GM03348 (cell line): ENCODE data around the gene RBM33.
"Not testable (repeated sequence)": the region's sequence is repeated elsewhere in the genome, so short reads cannot be mapped to it uniquely, and the experiment has no call there.

Experiments
- DNase-seq: peaks from one replicate; pipeline ENCODE4 v3.0.0; 2012; ENCODE audit warnings: low spot score

Gene RBM33

DNA sequence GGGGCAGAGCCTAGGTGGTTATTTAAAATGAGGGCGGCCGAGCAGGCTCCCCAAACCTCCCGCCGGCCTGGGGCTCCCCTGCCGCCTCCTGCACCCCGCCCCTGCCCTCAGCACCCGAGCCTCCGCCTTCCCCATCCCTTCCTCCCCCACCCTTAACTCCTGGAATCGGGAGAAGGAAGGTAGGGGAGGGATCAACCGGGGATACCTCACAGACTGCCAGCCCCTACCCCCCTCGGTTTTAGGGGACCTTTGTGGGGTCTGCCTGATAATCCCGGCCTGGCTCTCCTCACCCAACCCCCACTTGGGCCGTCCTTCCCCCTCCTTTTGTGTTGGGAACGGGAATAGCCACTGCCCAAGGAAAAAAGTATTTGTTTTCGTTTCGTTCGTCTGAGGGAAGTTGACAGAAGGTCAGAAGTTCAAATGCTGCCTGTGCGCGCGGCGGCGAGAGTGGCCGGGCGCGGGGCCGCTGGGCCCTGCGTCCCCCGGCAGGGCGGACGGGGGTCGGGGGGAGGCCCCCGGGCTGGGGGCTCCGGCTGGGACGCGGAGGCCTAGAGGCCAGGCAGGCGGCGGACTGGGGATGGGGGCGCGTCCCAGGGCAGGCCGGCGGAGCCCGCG, 165.0 kb downstream of the RBM33 start:
- no peak for DNase-seq

DNA sequence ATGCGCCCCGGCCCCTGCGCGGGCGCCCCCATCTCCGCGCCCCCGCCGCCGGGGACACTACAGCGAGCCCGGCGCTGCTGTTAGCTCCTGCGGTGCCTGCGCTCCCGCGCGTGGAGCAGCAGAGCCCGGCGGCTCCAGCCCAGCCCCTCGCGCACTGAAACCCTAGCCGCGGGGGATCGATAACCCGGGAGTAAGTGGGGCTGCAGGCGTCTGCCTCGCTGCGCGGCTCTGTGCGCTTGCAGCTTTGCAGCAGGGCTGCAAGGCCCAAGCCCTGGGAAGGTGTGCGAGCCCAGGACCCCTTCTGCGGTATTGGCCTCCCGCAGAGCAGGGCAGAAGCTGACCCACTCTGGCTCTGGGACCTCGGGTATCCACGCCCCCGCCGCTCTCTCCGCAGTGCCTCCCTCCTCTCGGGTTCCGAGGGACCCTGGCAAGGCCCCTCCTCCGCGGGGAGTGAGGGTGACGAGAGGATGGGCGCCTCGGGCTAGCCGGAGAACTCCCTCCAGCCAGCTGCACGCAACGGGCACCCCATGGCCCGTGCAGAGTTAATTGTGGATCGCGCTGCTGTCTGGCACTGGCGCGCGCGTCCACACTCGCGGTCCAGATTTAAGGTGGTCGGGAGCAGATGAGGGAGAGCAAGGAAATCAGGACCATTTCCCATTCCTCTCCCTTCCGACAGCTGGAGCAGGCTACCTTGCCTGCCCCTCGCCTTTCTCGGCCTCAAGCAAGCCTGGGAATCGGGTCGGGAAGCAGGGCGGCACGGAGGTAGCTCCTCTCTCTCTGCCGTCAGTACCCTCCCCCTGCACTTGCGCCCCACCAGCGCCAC, 165.7 kb downstream of the RBM33 start:
- DNase-seq = no peak

DNA sequence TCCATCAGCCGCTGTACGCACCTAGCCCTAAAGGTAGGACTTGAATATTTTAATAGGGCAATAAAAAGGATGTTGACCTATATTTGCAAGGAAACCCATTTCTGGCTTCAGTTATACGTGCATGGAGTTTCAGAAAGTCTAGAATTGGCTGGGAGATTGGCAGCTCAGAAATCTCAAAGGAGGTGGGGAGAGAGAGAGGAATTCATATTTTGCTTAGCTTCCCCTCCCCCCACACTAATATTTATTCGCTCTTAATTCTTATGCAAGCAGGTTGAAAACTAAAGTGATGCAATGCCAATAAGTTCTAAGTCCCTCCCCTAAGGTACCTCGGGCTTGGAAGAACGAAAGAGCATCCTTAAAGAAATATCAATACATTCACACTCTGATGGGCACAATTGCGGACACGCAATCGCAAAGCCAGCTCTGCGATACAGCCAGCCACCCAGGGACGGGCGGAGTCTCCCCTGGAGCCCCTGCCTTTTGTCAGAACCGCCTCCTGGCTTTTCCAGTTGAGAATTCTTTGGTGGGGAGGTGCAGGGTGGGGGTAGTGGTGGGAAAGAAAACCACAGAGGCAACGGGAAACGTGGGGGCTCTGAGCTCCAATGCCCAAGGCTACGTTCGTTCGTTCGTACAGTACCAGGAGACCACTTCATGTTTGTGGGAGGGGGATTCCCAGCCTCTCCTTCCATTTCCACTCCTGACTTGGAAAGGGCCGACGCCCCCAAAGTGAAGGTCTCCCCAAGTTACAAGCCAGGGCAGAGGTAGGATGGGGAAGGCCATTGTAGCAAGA, 166.5 kb downstream of the RBM33 start:
- DNase-seq = no peak

GRCh38 chr7:155811560-155811894, 167.1 kb downstream of the RBM33 start:
- DNase-seq = no peak

DNA sequence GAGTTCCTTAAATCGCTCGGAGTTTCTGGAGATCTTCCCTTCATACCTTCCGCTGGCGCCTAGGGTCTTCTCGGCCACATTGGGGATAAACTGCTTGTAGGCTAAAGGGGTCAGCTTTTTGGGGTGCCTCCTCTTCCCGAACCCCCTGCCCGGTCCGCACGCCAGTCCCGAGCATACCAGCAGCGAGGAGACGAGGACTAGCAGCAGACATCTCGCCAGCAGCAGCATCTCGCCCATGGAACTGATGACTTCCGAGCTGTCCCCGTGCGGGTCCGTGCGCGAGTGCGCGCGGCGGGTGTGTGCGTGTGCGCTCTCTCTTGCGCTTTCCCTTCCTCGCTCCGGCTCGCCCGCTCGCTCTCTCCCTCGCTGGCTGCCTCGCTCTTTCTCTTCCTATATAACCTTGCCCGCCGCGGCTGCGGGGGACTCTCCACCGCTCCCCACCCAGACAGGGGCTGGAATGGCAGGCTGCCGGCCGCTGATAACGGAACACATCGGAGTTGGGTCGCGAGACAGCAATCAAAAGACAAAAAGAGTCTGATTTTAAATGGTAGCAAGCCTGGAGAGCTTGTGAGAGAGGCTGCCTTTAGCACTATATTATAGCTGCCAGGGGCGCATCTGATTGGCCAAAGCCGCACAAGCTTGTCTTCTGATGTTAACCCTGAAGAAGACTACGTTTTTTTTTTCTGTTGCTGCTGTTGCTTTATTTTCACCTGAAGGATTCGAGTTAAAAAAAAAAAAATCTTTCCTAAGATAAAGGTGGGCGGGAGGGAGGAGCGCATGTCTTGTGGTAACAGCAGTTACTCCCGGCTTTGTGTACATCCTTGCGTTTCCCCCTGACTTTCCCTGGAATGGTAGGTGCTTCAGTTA, 167.7 kb downstream of the RBM33 start, which contains the start of gene SHH:
TSS of gene SHH (minus strand) at position 569 of the 867 bp plus-strand sequence. CDS start at position 228, 341 bp downstream.
- DNase-seq = peak; percentile 34

DNA sequence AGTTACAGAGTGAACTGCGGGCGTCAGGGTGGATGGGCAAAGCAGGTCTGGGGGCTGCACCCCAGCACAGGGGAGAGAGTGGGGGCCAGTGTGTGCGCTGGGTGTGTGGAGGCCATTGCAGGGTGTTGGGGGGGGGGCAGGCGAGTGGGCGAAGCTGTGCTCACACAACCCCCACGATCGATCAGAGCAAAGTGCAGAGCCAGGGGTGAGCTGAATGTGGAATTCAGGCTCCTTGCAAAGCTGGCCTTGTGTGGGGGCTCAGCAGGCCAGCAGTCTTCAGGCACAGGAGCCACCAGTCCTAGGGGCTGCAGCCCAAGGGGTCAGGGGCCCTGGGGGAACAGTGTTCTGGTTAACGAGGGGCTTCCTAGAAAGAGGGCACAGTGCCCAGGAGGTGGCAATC, 168.7 kb downstream of the RBM33 start:
- DNase-seq = no peak

GRCh38 chr7:155813546-155814315, 169.3 kb downstream of the RBM33 start:
- DNase-seq = no peak

DNA sequence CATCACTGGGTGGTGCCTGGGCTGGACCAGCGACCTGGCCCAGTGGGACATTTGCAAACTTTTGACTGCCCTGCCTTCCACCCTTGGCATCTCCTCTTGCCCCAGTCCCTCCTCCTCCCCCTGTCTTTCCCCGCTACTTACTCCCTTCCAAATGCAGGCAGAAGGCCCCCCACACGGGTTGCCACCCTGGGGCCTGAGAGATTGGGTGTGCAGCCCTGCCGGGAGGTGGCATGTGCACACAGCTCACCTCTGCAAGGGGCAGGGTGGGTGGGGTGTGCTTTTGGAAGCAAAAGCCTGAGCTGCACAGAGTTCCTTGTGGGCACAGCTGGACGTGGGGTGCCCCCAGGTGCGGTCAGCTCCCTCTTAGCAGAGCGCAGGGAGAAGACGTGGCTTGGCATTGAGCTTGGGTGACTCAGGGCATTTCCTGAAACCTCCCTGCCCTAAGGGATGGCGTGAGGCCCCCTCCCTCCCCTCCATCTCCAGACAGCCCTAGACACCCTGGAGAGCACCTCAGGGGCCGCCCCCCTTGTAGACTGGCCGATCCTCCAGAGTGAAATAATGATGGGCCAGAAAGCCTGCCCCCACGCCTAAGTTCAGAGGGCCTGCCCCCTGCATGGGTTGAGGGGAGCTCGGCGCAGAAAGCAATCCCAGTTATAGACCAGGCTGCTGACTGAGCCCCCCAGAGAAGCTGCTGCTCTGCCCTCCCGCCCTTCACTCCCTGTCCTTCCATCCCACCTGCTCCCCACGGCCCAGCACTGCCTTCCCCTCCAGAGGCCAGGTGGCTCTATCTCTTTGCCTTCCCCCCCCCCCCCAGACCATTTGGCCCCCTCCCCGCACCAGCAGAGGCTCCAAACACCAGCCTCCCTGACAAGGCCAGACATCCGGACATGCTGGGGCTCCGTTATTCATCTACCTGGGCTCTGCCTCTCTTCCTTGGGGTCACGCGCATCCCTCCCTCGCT, 170.1 kb downstream of the RBM33 start:
- no peak for DNase-seq

DNA sequence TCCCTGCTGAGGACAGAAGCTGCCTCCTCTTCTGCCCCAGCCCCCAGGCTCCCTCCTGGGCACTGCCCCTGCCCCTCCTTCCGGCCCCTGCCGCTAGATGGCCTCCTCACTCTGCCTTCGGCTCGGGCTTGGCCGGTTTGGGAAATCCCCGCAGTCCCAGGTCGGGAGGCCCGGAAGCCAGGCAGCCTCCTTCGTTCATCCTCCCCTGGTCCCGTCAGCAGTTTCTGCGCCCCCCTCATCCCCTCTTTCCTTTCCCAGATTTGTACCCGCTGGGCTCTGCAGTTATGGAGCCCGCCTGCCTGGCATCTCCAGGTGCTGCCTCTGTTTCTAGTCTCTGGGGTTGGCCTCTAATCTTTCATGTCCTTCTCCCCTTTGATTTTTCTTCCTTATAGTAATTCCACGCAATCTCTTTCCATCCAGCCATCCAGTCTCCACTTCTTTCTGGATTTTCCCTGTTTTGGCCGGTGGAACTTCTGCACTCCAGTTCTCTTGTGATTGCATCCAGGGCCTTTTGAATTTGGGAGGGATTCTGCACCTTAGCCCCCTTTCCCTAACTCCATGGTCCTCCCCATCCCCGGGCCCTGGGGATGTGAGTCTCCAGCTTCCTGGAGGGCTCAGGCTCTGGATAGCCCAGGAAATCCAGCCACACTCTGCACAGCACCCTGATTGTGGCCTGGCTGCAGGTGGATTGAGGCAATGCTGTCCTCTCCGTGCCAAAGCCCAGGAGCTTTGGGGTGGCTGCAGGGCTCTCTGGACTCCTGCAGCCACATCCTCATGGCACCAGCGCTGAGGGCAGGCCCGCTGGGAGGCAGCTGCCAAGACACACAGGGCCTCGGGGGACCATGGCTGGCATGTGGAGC, 171.1 kb downstream of the RBM33 start:
- DNase-seq = peak; percentile 85

DNA sequence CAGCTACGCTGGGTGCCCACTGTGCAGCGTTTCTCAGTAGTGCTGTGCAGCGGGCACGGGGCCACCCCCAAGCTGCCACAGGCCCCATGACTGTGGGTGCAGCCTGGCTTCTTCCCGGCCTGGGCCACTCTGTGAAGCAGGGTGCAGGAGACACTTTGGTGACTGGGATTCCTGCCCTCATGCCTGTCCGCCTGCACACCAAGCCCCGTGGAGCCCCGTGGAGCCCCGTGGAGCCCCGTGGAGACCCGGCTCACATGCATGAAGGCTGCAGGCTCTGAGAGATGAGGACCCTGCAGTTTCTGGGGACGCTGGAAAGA, 171.7 kb downstream of the RBM33 start:
- DNase-seq = no peak

DNA sequence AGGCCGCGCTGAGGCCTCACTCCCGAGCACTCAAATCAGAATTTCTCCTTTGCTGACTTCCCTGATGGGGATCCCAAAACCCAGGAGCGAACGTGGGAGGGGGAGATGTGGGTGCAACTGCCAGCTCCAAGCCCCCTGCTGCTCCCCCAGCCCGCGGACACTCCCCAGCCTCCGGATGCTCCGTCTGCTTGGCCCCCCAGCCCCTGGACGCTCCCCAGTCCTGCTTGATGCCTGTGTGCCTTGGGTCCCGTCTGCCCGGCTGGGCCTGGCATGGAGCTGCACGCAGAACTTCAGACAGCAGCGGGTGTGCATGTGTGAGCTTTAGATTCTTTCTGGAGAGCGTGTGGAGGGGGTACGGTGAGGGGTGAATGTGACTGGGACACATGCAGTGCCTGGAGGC, 172.5 kb downstream of the RBM33 start:
- DNase-seq = no peak

DNA sequence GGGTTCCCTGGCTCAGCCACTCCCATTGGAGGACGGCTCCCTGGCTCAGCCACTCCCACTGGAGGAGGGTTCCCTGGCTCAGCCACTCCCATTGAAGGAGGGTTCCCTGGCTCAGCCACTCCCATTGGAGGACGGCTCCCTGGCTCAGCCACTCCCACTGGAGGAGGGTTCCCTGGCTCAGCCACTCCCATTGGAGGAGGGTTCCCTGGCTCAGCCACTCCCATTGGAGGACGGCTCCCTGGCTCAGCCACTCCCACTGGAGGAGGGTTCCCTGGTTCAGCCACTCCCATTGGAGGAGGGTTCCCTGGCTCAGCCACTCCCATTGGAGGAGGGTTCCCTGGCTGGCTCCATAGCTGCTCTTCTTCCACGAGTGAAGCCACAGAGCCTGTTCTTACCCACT, 173.1 kb downstream of the RBM33 start:
- not testable (repeated sequence) for DNase-seq

DNA sequence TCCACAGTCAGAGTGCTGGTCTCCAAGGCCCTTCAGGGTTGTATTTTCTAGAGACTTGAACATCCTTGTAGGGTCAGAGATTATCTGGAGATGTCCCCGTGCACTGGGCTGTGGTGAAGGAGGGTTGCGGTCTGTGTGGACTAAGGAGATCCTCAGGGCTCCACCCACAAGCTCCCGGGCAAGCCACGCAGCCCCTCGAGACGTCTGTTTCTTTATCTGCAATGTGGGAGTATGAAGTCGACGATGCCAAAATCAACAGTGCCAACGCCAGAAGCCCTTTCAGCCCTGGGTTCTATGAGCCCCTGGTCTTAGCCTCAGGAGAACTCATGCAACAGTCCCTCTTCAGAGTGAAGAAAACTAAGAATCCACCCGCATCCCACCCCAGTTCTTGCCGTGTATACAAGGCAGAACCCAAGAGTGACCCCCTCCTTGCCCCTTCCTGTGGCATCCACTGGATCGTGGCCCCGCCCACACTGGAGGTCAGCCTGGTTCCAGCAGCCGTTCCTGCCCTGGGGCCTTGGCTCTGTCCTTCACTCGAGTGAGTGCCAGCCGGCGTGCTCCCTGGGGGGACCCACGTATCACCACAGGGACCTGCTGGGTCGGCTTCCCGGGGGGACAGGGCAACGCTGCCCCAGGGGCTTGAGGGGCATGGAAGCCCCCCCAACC, 173.8 kb downstream of the RBM33 start:
- DNase-seq = no peak

DNA sequence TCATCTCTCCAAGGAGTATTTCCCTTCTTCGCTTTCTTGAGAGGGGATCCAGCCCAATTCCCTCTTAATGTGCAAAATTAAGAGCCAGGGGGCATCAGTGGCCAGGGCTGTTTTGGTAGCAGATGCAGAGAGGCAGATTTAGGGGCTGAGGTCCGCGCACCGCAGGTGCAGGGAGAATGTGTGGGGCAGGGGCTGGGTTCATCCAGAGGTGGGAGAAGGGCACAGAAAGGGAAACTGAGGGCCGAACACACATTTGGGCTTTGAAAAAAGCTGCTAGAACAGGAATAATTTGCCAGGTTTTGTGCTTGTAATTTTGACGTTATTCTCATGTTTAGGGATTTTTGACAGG, 174.3 kb downstream of the RBM33 start:
- DNase-seq = no peak

DNA sequence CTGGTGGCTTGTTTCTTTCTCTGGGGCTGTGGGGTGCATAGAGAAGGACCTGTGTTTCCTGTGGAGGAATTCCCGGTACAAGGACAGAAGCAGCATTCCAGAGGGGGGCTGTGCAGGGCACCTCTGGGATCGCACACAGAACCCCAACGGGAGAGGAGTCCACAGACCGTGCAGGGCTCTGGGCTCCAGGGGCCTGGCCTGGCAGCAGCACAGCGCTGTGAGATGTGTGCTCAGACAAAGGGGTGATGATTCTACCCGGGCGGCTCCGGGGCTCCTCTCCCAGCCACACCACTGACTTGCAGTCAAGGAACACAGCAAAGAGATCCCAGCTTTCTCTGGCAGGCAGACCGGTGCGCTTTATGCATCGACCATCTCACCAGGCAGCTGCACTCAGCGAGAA, 174.7 kb downstream of the RBM33 start:
- no peak for DNase-seq

DNA sequence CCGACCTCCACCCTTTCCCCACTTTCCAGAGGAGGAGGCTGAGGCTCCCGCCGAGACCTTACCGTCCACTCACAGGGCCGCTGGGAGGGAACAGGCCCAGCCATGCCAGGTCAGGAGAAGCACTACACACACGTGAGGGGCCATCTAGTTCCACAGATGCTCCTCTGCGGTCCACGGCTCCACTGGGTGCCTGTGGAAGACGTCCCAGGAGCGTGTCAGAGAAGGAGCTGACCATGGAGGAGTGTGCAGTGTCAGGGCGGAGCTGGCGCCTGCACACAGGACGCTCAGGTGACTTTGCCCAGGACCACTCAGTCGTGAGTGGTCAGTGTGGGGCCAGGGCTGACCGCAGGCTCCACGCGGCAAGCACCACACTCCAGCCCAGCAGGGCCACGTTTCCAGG, 175.8 kb downstream of the RBM33 start:
- no peak for DNase-seq

DNA sequence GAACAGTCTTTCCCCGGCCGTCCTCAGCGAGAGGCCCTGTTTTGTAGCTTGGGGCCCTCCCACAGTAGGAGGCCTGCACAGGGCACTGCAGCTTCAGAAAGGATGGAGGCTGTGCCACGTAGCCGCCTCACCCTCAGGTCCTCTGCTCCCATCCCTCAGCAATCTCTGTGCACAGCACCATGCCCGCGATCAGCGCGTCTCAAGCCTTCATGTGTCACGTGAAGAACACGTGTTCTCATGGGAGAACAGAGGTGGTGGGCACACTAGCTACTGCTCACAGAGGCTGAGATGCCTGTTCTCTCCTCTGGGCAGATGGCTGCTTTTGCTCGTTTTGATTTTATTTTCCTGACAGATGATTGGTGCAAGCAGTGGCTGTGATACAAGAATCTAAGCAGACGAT, 176.3 kb downstream of the RBM33 start:
- DNase-seq = no peak

DNA sequence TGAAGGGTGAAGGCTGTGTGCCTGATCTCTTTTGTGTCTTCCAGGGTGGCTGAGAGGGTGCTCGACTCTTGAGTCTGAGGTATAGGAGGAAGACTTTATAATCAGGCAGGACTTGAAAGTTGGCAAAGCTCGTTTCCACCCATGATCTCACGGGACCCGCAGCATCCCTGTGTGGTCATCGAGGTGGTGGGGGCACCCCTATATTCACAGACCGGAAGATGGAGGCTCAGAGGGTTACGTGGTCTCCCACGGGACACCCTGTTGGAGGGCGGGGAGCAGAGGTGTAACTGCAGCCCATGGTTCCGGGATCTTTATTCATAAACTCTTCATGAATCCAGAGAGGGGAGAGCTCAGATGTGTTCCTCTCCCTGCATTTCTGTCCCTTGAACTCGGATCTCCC, 177.4 kb downstream of the RBM33 start:
- no peak for DNase-seq
